ENCODE data around the gene PRSS1. TPM values are rescaled to one million over a fixed set of nuclear protein-coding genes. Genes with fewer than 3 reads are reported as not detected.

Gene PRSS1
- total and polyA plus RNA-seq, 2 of the 8 experiments (the other 6 are each of a cell fraction or from before 2014, with no cell fraction given) = 0.09 TPM; not detected in 1

- Histone ChIP-seq H3K18ac (ENCODE audit: extremely low read depth, low read length) (no peak overlapping the region), H2BK15ac (ENCODE audit: low read length) (no peak overlapping the region), H3K79me2 (ENCODE audit: control insufficient read depth in 1 of 2, insufficient read depth in 2 of 2, low read length in 2 of 2) (peaks cover 0 to 6% of the 10 kb centered on the region in 2 experiments; a peak in 1 of 4 replicates), H2BK120ac (replicated peaks; ENCODE audit: low read depth, low read length) (no peak overlapping the region), H3K27me3 (replicated peaks in 1 of 4; ENCODE audit: control insufficient read depth in 3 of 4, extremely low read depth in 1 of 4, insufficient read depth in 3 of 4, low read length in 3 of 4) (peaks cover 3 to 20% (median 17%) of the 10 kb centered on the region in 4 experiments; a peak in 6 of 7 replicates), H4K20me1 (replicated peaks in 1 of 2; ENCODE audit: control insufficient read depth in 1 of 2, insufficient read depth in 2 of 2, low read length in 2 of 2) (peaks cover 0 to 3% of the 10 kb centered on the region in 2 experiments), H3K4ac (replicated peaks; ENCODE audit: insufficient read length, low read depth, low read length) (no peak overlapping the region), H3K14ac (ENCODE audit: insufficient read length) (no peak overlapping the region), H3K79me1 (ENCODE audit: low read depth, low read length) (no peaks in the 10 kb centered on the region), H3K9me3 (ENCODE audit: insufficient read depth in 2 of 2, low read depth in 1 of 2, low read length in 1 of 2) (no peaks in the 10 kb centered on the region), H3K4me1 (replicated peaks in 1 of 4; ENCODE audit: control insufficient read depth in 3 of 4, insufficient read depth in 4 of 4, low read length in 3 of 4) (peaks cover 5 to 13% (median 9%) of the 10 kb centered on the region in 4 experiments; a peak in 6 of 7 replicates), H3K4me2 (ENCODE audit: insufficient read depth in 1 of 2, low read depth in 2 of 2, low read length in 2 of 2) (no peak overlapping the region), H2BK5ac (ENCODE audit: low read depth, low read length) (no peak overlapping the region), H3K36me3 (ENCODE audit: control insufficient read depth in 2 of 4, insufficient read depth in 4 of 4, low read length in 3 of 4) (peaks cover 0 to 15% (median 3%) of the 10 kb centered on the region in 4 experiments; a peak in 4 of 8 replicates), H2AFZ (ENCODE audit: low read length) (no peak overlapping the region), H4K5ac (ENCODE audit: insufficient read length, low read depth, low read length) (no peak overlapping the region), H3K27ac (ENCODE audit: low read depth, low read length) (no peak overlapping the region), H2BK20ac (ENCODE audit: low read length) (no peak overlapping the region), H4K8ac (ENCODE audit: extremely low read depth, insufficient read depth, low read length) (no peak overlapping the region), H2AK5ac (ENCODE audit: low read depth, low read length) (no peak overlapping the region), H4K91ac (replicated peaks; ENCODE audit: insufficient read length, low read length) (no peak overlapping the region), H3K4me3 (ENCODE audit: extremely low read depth in 1 of 4, insufficient read depth in 2 of 4, low read depth in 3 of 4, low read length in 4 of 4) (no peak overlapping the region), H3K56ac (replicated peaks; ENCODE audit: insufficient read length, low read depth, low read length) (no peak overlapping the region), H3K23ac (ENCODE audit: insufficient read length) (no peak overlapping the region), H2BK12ac (ENCODE audit: low read depth, low read length) (no peak overlapping the region), H3K9ac (replicated peaks in 1 of 4; ENCODE audit: extremely low read depth in 1 of 4, low read depth in 3 of 4, low read length in 3 of 4) (no peak overlapping the region), H3K23me2 (ENCODE audit: low read depth, low read length) (peaks cover 7% of the 10 kb centered on the region)
- POLR2A ChIA-PET (ENCODE audit: partially characterized antibody) = no interaction called here
- FAIRE-seq (no peak), DNase-seq (ENCODE audit: low read depth in 1 of 2, low spot score in 2 of 2) (no peak)
- CTCF ChIA-PET (ENCODE audit: partially characterized antibody) = interaction anchor here (0.6 to 2.2 kb wide), 2 partner anchors 9 to 198 kb away, joined by 3 to 5 read pairs; no protein-coding TSS in a partner anchor
- WGBS, 2 experiments (ENCODE audit: extremely low coverage in 1 of 2, insufficient coverage in 1 of 2, insufficient read length in 1 of 2, insufficient replicate concordance in 2 of 2, low coverage in 1 of 2, low lambda C conversion rate in 2 of 2, missing lambda C conversion rate in 1 of 2) = 88% methylated on average over 3 of the region's 3 CpGs; no CpG with 5 or more reads in 1 of the 2 experiments
- TF ChIP-seq CBX8 (IDR thresholded peaks at IDR 0.05; ENCODE audit: borderline replicate concordance, low read depth, low read length) (no peak), FOSL1 (IDR thresholded peaks at IDR 0.05; ENCODE audit: insufficient read depth, low read depth, low read length) (no peak), BCL11A (IDR thresholded peaks at IDR 0.05; ENCODE audit: low read depth in 2 of 2, low read length in 2 of 2) (no peak), SIRT6 (IDR thresholded peaks at IDR 0.05; ENCODE audit: low read length) (no peak), CHD1 (IDR thresholded peaks at IDR 0.05; ENCODE audit: low read depth, low read length) (no peak), POLR2A (IDR thresholded peaks at IDR 0.05; ENCODE audit: control extremely low read depth in 1 of 2, low read depth in 2 of 2, low read length in 2 of 2) (no peak), TBP (IDR thresholded peaks at IDR 0.05; ENCODE audit: low read depth, low read length) (no peak), RBBP5 (IDR thresholded peaks at IDR 0.05; ENCODE audit: borderline replicate concordance, low read depth, low read length) (no peak), YY1 (IDR thresholded peaks at IDR 0.05; ENCODE audit: low read depth, low read length) (no peak)
Measured at GRCh38 chr7:142802301-142802700, 53.0 kb downstream of the PRSS1 start.

Data from H1 (cell line).